Ishikawa (cell line): ENCODE data around the gene DCBLD1.

ENCODE experiments used
- CEBPB ChIP-seq: IDR thresholded peaks from 2 replicates; pipeline ENCODE4 v1.6.1; 2012
- CREB1 ChIP-seq: IDR thresholded peaks from 2 replicates; pipeline ENCODE4 v1.6.1; 2012; ENCODE audit warnings: low read depth
- EGR1 ChIP-seq: IDR thresholded peaks from 2 replicates; pipeline ENCODE4 v1.6.1; 2012
- EP300 ChIP-seq: IDR thresholded peaks from 2 replicates; pipeline ENCODE4 v1.6.1; 2012; ENCODE audit warnings: borderline replicate concordance
- FOXM1 ChIP-seq: IDR thresholded peaks from 2 replicates; pipeline ENCODE4 v1.6.1; 2012; ENCODE audit warnings: low read depth, borderline replicate concordance
- NFIC ChIP-seq: IDR thresholded peaks from 2 replicates; pipeline ENCODE4 v1.6.1; 2012
- RAD21 ChIP-seq: IDR thresholded peaks from 2 replicates; pipeline ENCODE4 v1.6.1; 2012; ENCODE audit warnings: low read depth
- TAF1 ChIP-seq: IDR thresholded peaks from 2 replicates; pipeline ENCODE4 v1.6.1; 2012; ENCODE audit warnings: low read depth, mild to moderate bottlenecking
- TCF12 ChIP-seq: IDR thresholded peaks from 2 replicates; pipeline ENCODE4 v1.6.1; 2012; ENCODE audit warnings: low read depth
- TEAD4 ChIP-seq: IDR thresholded peaks from 2 replicates; pipeline ENCODE4 v1.6.1; 2012
- YY1 ChIP-seq: IDR thresholded peaks from 2 replicates; pipeline ENCODE4 v1.6.1; 2012; ENCODE audit warnings: low read depth
- ZBTB7A ChIP-seq: IDR thresholded peaks from 2 replicates; pipeline ENCODE4 v1.6.1; 2012; ENCODE audit warnings: low read depth
- TF ChIP-seq, protein P1 (sequence below): IDR thresholded peaks from 2 replicates; pipeline ENCODE4 v1.6.1; 2012
- TF ChIP-seq, protein P2 (sequence below): IDR thresholded peaks from 2 replicates; pipeline ENCODE4 v1.6.1; 2012; ENCODE audit warnings: low read depth, mild to moderate bottlenecking
- TF ChIP-seq, protein P3 (sequence below): IDR thresholded peaks from 2 replicates; pipeline ENCODE4 v1.6.1; 2012

Gene DCBLD1

DNA sequence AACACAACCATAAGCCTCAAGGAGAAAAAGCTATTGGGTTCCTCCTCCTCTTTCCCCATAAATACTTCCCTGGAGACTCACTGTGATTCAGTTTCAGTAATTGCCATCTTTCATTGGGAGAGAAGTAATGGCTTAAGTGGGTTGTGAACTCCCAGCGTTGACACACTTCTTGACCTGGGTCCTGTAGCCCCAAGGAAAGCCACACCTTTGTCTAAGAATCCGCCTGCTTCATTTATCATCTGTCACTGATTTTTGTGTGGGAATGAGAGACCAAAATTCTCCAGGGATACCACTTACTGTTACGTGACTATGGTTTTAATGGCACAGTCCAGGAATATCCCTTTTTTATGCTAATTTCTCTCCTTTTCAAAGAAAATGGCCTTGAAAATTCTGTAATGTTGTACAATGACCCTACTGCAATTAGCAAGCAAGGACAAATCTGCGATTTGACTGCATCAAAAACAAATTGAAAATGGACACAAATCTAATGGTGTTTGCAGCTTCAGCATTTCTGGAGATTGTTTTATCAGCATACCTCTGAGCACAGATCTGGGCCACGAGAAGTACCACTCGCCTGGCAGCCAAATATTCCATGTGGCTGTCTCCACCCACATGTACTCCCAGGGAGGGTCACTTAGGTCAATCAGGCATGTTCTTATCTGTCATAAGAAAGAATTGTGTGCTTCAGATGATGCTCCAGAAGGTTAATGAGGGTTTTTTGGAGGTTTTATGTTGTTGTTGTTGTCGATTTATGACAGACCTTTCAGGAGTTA is 29.8 kb downstream of the DCBLD1 start:
- TF ChIP-seq ZBTB7A (no peak), TAF1 (no peak), NFIC (no peak), YY1 (no peak), EGR1 (no peak), CEBPB (no peak)
- TF ChIP-seq, protein P1, sequence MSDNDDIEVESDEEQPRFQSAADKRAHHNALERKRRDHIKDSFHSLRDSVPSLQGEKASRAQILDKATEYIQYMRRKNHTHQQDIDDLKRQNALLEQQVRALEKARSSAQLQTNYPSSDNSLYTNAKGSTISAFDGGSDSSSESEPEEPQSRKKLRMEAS, result no peak

DNA sequence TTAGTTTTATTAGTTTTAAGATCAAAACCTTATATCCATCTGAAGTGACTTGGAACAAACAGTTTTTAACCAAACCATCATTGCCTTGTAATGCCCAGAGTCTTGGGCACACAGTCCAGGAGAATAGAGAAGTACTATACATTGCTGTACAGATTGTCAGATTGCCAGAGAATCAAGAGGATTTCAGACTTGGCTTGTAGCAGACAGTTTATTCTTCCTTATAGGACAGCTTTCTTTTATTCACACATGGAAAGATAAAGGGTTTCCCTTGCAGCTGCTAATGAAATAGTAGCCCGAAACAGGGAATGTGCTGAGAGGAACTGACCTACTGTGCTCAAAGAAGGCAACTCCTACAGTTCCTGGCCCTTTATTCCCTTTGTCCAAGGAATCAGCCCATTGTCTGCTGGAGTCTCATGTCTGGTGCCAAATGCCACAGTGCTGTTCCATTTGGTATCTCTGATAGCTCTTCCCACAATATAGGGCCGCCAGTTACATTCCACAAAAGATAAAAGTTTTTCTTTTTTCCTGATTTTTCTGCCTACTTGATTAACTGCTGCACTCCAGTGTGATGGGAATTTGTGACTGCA is 30.6 kb downstream of the DCBLD1 start:
- TF ChIP-seq CEBPB (no peak), TAF1 (no peak), EGR1 (no peak), ZBTB7A (no peak)
- TF ChIP-seq, protein P1, result no peak

DNA sequence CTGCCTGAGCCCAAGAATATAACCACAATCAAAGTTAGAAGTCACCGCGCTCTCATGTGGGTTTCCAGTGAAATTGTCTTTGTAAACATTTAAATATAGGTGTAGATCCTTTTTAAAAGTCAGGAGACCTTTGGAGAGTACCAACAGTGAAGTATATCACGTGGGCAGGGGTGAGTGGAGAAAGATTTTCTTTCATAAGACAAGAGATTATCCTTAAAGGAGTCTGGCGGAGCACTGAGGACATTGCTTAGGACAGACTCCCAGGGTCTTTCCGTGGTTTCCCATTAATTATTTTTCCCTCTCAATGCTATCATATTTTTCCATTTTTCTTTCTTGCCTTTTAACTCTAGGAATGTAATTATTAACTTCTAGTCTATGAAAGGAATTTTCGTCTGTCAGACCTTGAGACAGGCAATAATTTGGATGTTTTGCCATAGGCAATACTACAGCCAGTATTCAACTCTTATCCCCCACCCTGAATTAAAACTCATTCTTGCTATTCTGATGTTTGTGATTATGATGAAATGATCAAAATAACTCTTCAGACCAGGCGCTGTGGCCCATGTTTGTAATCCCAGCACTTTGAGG is 31.4 kb downstream of the DCBLD1 start:
- TF ChIP-seq TAF1 (no peak), NFIC (no peak), EGR1 (no peak), EP300 (no peak), TCF12 (no peak), RAD21 (no peak), FOXM1 (no peak), ZBTB7A (no peak), YY1 (no peak)
- TF ChIP-seq, protein P2, sequence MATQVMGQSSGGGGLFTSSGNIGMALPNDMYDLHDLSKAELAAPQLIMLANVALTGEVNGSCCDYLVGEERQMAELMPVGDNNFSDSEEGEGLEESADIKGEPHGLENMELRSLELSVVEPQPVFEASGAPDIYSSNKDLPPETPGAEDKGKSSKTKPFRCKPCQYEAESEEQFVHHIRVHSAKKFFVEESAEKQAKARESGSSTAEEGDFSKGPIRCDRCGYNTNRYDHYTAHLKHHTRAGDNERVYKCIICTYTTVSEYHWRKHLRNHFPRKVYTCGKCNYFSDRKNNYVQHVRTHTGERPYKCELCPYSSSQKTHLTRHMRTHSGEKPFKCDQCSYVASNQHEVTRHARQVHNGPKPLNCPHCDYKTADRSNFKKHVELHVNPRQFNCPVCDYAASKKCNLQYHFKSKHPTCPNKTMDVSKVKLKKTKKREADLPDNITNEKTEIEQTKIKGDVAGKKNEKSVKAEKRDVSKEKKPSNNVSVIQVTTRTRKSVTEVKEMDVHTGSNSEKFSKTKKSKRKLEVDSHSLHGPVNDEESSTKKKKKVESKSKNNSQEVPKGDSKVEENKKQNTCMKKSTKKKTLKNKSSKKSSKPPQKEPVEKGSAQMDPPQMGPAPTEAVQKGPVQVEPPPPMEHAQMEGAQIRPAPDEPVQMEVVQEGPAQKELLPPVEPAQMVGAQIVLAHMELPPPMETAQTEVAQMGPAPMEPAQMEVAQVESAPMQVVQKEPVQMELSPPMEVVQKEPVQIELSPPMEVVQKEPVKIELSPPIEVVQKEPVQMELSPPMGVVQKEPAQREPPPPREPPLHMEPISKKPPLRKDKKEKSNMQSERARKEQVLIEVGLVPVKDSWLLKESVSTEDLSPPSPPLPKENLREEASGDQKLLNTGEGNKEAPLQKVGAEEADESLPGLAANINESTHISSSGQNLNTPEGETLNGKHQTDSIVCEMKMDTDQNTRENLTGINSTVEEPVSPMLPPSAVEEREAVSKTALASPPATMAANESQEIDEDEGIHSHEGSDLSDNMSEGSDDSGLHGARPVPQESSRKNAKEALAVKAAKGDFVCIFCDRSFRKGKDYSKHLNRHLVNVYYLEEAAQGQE, result no peak

DNA sequence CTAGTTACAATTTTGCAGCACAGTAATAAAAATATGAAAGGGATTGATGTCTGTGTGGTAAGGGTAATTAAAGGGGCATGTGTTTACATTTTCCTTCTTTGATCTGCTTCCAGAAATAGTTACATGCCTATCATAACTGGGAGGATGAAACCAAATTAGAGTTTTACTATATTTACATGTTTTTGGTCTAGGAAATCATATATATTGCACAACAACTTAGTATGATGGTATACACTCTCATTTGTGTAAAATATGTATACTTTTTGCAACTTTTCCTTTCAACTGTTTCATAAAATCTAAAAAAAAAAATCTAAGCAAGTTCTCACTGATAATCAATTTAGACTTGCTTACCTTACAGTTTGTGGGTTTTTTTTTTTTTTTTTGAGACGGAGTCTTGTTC is 32.2 kb downstream of the DCBLD1 start:
- TF ChIP-seq NFIC (no peak), FOXM1 (no peak), TEAD4 (no peak), CEBPB (no peak), EGR1 (no peak)

DNA sequence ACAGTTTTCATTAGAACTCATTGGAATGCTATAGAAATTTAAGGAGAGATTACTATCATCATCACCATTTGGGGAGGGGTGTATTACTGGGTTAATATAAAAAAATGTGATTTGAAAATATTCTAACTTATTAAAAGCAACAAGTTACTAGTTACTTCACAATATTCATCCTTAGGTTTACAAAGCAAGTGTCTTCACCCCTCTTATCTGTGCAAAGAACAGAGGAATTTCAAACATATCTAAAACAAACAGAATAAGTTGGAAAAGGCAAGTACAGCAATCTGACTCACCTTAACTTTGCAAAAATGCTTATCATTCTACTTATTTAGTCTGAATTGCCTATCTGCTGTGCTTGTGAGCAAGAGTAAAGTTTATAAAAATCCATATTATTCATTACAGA is 32.9 kb downstream of the DCBLD1 start:
- TF ChIP-seq, protein P3, sequence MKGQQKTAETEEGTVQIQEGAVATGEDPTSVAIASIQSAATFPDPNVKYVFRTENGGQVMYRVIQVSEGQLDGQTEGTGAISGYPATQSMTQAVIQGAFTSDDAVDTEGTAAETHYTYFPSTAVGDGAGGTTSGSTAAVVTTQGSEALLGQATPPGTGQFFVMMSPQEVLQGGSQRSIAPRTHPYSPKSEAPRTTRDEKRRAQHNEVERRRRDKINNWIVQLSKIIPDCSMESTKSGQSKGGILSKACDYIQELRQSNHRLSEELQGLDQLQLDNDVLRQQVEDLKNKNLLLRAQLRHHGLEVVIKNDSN, result no peak
- TF ChIP-seq FOXM1 (no peak), EP300 (no peak), EGR1 (no peak), TCF12 (no peak), ZBTB7A (no peak), TAF1 (no peak), CREB1 (no peak), NFIC (no peak), CEBPB (no peak)
- TF ChIP-seq, protein P1, result no peak
- TF ChIP-seq, protein P2, result no peak

DNA sequence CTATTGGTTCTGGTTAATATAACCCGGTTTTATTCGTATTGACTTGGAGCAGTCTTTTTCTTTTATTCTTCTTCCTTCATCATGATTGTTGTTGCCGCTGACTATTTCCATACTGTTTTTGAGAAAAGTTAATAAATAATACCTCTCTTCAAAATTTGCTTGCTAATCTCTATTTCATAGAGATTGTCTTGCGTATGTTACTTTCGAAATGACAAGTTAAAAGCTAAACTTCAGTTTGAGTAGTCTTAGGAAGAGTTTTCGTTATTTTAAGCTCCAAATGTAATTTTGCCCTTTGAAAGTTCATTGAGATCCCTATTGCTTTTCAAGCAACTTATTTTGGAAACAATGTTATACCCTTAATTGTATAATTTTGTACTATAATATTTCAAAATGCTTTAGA is 36.4 kb downstream of the DCBLD1 start:
- no peak for TF ChIP-seq TCF12
- TF ChIP-seq NFIC, result no peak
- no peak for TF ChIP-seq YY1
- TF ChIP-seq ZBTB7A, result no peak
- no peak for TF ChIP-seq EGR1
- TF ChIP-seq EP300, result no peak
- no peak for TF ChIP-seq TAF1
- TF ChIP-seq RAD21, result no peak
- TF ChIP-seq, protein P2, result no peak
- TF ChIP-seq, protein P3, result no peak
- no peak for TF ChIP-seq CREB1
- TF ChIP-seq CEBPB, result no peak
- no peak for TF ChIP-seq FOXM1
- TF ChIP-seq, protein P1, result no peak
- TF ChIP-seq TEAD4, result no peak
